ENCODE data around the gene CCL13.
A peak's percentile ranks its signal among the peaks of the same experiment; 100 is the strongest.

The CCL13 gene

GRCh38 chr17:34360601-34361270 lies 4.5 kb downstream of the CCL13 start:
- TF ChIP-seq CSDC2 (CRISPR knock-in tag; IDR thresholded peaks at IDR 0.05) (no peak), ISL1 (CRISPR knock-in tag; IDR thresholded peaks at IDR 0.05) (no peak), RARB (CRISPR knock-in tag; IDR thresholded peaks at IDR 0.05) (no peak)
- ATAC-seq, result no peak

- TF ChIP-seq OSR1 (CRISPR knock-in tag; IDR thresholded peaks at IDR 0.05) (no peak), PATZ1 (CRISPR knock-in tag; IDR thresholded peaks at IDR 0.05; ENCODE audit: borderline replicate concordance) (no peak), GLIS3 (CRISPR knock-in tag; IDR thresholded peaks at IDR 0.05) (no peak), TSHZ2 (CRISPR knock-in tag; IDR thresholded peaks at IDR 0.05) (no peak), BACH2 (CRISPR knock-in tag; IDR thresholded peaks at IDR 0.05; ENCODE audit: borderline replicate concordance) (no peak), TOX (CRISPR knock-in tag; IDR thresholded peaks at IDR 0.05; ENCODE audit: borderline replicate concordance) (no peak), ZNF565 (CRISPR knock-in tag; conservative IDR thresholded peaks at IDR 0.05; ENCODE audit: low read depth) (no peak), TCF4 (CRISPR knock-in tag; IDR thresholded peaks at IDR 0.05; ENCODE audit: borderline replicate concordance) (no peak), ARNTL (CRISPR knock-in tag; IDR thresholded peaks at IDR 0.05; ENCODE audit: borderline replicate concordance, low read depth) (no peak), CSRNP3 (CRISPR knock-in tag; IDR thresholded peaks at IDR 0.05) (no peak), CREB5 (CRISPR knock-in tag; IDR thresholded peaks at IDR 0.05; ENCODE audit: low read depth) (no peak)
- ATAC-seq, result peak; percentile 98
These were observed 5.3 kb downstream of the CCL13 start for GRCh38 chr17:34361478-34362061.

GRCh38 chr17:34363183-34363661 lies 6.9 kb downstream of the CCL13 start, which contains the start of gene CCL1:
CCL1 (minus strand) TSS chr17:34363233; CDS start chr17:34363161, 72 bp downstream.
- ATAC-seq, result no peak
- no peak for TF ChIP-seq OSR1 (CRISPR knock-in tag; IDR thresholded peaks at IDR 0.05)
- no peak for TF ChIP-seq ZNF70 (CRISPR knock-in tag; IDR thresholded peaks at IDR 0.05)
- TF ChIP-seq ZNF8 (CRISPR knock-in tag; IDR thresholded peaks at IDR 0.05), result no peak
- TF ChIP-seq SNAI2 (CRISPR knock-in tag; IDR thresholded peaks at IDR 0.05), result no peak
- no peak for TF ChIP-seq ESRRG (CRISPR knock-in tag; IDR thresholded peaks at IDR 0.05)
- TF ChIP-seq PPARA (CRISPR knock-in tag; IDR thresholded peaks at IDR 0.05; ENCODE audit: borderline replicate concordance), result no peak
- TF ChIP-seq BACH2 (CRISPR knock-in tag; IDR thresholded peaks at IDR 0.05; ENCODE audit: borderline replicate concordance), result no peak
- TF ChIP-seq POU6F1 (CRISPR knock-in tag; IDR thresholded peaks at IDR 0.05; ENCODE audit: borderline replicate concordance, low read depth), result no peak
- TF ChIP-seq CSRNP3 (CRISPR knock-in tag; IDR thresholded peaks at IDR 0.05), result no peak
- no peak for TF ChIP-seq ISL1 (CRISPR knock-in tag; IDR thresholded peaks at IDR 0.05)
- TF ChIP-seq CSDC2 (CRISPR knock-in tag; IDR thresholded peaks at IDR 0.05), result no peak
- no peak for TF ChIP-seq CREB5 (CRISPR knock-in tag; IDR thresholded peaks at IDR 0.05; ENCODE audit: low read depth)

Data from SK-N-SH treated with all-trans-retinoic acid at 6 μM for 48 hours (cell line).